NCI-H345 (cell line): Measurements from ENCODE around the gene DMXL1.

ENCODE experiments used
- DNase-seq: peaks from one replicate; lab custom pipeline; 2025; lab: John Stamatoyannopoulos, UW

DMXL1 gene

DNA sequence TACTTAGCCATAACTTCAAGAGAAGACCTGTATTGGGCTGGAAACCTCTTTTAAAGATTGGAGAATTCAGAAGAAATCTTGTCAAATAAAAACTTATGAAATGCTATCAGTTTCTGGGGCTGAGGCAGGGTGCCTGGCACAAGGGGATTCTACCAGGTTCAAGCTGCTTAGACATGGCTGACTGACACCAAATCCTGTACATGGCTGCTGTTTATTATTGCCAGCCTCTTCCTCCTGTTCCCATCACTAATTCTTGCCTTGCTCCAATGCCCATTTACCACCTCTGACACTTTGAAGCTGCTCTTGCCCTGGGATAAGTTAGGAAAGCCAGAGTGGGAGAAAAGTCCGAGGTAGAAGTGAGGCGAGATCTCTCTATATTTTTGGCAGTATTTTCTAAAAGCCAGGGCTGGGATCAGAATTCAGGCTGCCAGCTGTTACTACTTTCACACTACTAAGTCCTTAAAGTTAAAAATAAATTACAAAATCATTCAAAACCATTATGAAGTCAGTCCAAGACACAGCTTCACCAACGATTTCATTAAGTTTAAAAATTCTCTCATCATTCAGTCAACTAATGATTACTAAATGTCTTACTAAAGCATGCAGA is 218.7 kb downstream of the DMXL1 start:
- no peak for DNase-seq

- DNase-seq, result no peak
These were observed 219.3 kb downstream of the DMXL1 start for GRCh38 chr5:119290161-119290569.

GRCh38 chr5:119290607-119291006 is 219.7 kb downstream of the DMXL1 start:
- DNase-seq, result no peak

DNA sequence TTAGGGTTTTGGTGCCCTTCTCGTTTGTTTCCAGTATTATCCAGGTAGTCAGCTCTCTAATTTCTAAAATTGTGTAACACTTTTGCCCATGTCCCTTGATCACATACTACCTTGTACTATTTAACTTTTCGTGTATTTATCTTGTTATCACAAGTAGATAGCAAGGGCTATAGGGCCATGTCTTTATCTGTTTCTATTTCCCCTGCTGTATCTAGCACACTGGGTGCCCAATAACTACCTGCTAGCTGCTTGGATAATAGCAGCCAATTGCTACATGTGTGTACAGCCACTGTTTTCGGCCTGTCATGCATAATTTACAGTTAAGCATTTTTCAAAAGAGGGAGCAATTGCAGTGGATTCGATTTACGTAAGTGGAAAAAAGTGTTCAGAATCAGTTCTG is 220.2 kb downstream of the DMXL1 start:
- no peak for DNase-seq

DNA sequence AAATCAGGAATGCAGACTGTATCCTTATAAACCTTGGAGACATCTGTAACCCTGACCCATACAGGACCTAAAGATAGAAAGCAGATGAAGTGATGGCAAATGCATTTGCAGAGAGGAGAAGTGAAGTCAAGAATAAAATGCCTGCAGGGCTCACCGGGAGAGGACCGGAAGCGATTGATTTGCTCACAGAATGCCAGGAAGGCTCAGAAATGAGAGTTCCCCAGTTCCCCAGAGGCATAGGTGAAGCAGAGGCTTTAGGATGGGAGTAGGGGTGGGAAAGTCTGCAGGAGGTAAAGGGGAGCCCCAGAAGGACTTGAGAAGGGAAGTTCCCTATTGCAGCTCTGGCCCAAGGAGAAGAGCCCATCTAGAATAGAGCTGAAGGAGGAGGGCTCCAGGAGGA is 221.0 kb downstream of the DMXL1 start:
- no peak for DNase-seq

DNA sequence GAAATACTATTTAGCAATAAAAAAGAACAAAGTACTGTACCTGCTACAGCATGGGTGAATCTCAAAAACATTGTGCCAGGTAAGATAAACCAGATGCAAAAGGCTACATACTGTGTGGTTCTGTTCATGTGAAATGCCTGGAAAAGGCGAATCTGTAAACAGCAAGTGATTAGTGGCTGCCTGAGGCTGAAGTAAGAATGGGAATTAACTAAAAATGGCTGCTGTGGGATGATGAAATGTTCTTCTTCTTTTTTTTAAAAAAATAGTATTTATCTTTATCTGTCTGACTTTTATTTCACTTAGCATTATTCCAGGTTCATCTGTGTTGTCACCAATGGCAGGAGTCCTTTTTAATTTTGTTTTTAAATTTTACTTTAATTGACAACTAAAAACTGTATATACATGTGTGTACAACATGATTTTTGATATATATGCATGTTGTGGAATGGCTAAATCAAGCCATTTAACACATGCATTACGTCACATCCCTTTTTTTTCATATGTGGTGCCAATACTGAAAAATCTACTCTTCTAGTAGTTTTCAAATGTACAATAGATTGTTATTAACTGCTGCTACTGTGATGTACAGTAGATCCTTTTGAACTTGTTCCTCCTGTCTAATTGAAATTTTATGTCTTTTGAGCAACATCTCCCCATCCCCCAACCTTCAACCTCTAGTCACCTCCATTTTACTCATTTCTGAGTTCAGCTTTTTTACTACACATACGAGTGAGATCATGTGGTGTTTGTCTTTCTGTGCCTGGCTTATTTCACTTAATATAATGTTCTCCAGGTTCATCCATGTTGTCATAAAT is 222.0 kb downstream of the DMXL1 start:
- DNase-seq, result no peak

- DNase-seq, result no peak
These were observed 222.6 kb downstream of the DMXL1 start for GRCh38 chr5:119293516-119293829.
